Urothelium cell line (cell line): ENCODE measurements around the gene SCFD1.
"Not testable (repeated sequence)": the region's sequence is repeated elsewhere in the genome, so short reads cannot be mapped to it uniquely, and the experiment has no call there.

Experiments used
- DNase-seq: peaks from one replicate; pipeline ENCODE4 v3.0.0; 2011; ENCODE audit warnings: low spot score, mixed read lengths
- FAIRE-seq: peaks from 2 replicates; lab custom pipeline; 2011; peaks lifted over from hg19 to GRCh38; lab: Jason Lieb, UNC

The SCFD1 gene

DNA sequence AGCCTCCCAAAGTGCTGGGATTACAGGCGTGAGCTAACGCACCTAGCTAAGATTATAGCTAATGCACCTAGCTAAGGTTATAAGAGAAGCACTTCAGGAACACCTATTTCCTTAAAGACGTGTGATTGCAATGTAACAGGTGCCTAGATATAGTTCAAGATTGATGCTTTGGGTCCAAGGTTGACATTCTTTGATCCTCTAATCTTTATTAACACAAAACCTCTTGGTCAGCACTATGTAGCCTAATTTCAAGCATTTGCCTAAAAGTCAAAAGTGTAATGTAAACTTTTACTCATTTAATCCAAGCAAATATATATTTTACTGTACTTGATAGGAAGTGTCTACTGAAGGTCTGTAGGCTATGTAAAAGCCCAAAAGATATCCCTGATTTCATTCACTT is 36.5 kb downstream of the SCFD1 start:
- DNase-seq (no peak), FAIRE-seq (no peak)

DNA sequence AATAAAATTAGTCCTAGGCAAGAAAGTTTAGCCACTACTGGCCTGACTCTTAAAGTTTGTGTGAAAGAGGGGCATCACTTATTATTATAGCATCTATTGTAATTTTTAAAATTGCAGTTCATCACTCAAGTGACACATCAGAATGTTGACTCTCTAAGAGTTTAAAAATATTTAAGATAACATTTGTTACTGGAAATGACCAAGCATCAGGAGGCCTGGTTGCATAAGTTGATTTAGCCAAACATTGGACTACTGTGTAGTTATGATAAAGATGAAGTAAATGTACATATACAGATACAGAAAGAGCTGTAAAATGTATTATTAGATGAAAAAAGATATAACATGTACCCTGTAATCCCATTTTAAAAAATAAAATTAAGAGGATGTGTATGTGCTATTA is 47.5 kb downstream of the SCFD1 start:
- DNase-seq (no peak), FAIRE-seq (no peak)

DNA sequence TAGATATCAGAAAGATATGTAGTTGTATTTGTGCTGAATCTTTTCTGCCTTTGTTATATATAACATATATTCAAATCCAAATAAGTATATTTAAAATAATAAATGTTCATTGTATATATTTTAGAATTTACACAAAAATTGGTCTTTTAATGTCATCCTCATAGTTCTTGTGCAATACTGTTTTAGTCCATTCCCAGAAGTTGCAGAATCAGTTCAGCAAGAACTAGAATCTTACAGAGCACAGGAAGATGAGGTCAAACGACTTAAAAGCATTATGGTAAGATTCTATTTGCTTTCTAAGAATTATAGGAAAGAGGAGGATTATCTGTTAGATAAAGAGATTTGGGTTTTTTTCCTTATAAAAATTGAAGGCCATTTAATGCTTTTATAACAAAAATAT is 51.0 kb downstream of the SCFD1 start:
- FAIRE-seq, result no peak

GRCh38 chr14:30678926-30679431 is 56.9 kb downstream of the SCFD1 start:
- no peak for FAIRE-seq
- no peak for DNase-seq

More for the DNA sequence above, 51.0 kb downstream of the SCFD1 start:
- no peak for DNase-seq

DNA sequence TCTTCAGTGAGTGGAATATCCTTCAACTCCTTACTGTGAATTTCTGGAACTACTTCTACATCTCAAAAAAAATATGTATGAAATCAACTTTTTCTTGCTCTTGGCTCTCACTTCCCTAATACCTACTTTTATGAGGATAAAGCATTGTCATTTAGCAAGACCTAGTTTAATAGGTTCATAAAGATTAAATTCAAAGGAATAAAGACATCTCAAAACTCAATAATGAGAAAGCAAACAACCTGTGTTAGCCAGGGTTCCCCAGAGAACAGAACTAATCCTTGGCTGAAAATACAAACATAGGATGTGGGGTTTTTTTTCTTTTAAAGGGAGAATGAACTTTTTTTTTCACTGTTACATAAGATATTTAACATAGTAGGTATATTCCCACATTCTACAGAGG is 57.9 kb downstream of the SCFD1 start:
- FAIRE-seq, result no peak

DNA sequence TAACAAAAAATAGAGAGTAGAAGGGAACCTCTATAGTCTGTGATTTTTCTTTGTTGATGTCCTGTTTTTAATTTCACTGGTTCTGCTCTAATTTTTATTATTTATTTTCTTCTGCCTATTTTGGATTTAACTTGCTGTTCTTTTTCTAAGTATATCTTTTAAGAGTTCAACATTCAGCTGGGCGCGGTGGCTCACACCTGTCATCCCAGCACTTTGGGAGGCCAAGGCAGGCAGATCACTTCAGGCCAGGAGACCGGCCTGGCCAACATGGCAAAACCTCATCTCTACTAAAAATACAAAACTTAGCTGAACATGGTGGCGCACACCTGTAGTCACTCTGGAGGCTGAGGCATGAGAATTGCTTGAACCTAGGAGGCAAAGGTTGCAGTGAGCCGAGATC is 58.7 kb downstream of the SCFD1 start:
- not testable (repeated sequence) for FAIRE-seq, DNase-seq

More for the DNA sequence above, 57.9 kb downstream of the SCFD1 start:
- DNase-seq, result no peak

GRCh38 chr14:30681752-30682355 is 59.7 kb downstream of the SCFD1 start:
- DNase-seq (peak; percentile 4), FAIRE-seq (no peak)

GRCh38 chr14:30690487-30691355 is 68.6 kb downstream of the SCFD1 start:
- FAIRE-seq, result not testable (repeated sequence)

GRCh38 chr14:30691751-30692398 is 69.8 kb downstream of the SCFD1 start:
- FAIRE-seq, result no peak
- DNase-seq, result no peak

More at GRCh38 chr14:30690487-30691355, 68.6 kb downstream of the SCFD1 start:
- DNase-seq, result not testable (repeated sequence)

- FAIRE-seq, result no peak
- DNase-seq, result no peak
These were observed 70.5 kb downstream of the SCFD1 start for GRCh38 chr14:30692669-30693068.

GRCh38 chr14:30698463-30698862 is 76.3 kb downstream of the SCFD1 start:
- FAIRE-seq, result no peak

DNA sequence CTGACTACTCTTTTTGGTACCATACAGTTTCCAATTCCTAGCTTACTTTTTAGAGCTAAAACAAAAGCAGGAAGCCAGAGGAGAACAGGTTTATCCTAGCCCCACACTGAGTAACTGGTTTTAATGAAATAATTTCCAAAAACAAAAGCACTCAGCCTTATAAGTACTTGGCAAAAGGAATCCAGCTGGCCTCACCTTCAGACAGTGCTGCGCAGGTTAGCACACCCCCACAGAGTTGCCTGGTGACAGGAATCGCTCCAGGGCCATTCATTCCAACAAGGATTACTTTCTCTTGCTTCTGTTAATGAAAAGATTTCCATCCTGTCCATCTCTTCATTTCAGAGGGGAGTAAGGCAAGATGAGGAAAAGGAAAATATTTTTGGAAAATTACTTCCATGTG is 84.6 kb downstream of the SCFD1 start:
- FAIRE-seq (no peak), DNase-seq (no peak)

More at GRCh38 chr14:30698463-30698862, 76.3 kb downstream of the SCFD1 start:
- no peak for DNase-seq

DNA sequence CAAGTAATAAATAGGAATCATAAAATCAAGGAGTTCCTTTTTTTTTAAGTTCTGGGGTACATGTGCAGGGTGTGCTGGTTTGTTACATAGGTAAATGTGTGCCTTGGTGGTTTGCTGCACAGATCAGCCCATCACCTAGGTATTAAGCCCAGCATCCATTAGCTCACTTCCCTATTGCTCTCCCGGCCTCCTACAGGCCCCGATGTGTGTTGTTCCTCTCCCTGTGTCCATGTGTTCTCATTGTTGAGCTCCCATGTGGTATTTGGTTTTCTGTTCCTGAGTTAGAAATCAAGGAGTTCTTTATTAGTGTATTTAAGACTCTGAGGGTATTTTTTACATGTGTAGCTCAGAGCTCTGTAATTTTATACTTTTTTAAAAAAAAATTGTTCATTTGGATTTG is 86.0 kb downstream of the SCFD1 start:
- DNase-seq, result no peak
- no peak for FAIRE-seq

DNA sequence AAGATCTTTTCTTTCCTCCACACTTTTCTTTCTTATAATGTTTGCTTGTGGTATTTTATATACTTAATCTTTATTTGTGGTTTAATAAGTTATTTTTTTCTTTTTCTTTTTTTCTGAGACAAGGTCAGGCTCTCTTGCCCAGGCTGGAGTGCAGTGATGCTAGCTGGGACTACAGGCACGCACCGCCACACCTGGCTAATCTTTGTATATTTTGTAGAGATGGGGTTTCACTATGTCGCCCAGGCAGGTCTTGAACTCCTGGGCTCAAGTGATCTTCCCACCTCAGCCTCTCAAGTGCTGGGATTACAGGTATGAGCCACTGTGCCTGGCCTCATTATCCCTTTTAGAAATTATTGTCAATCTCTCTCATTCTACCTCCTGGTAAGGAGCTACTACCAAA is 87.1 kb downstream of the SCFD1 start:
- no peak for FAIRE-seq

GRCh38 chr14:30710876-30711275 is 88.8 kb downstream of the SCFD1 start:
- DNase-seq (no peak), FAIRE-seq (no peak)

More for the DNA sequence above, 87.1 kb downstream of the SCFD1 start:
- no peak for DNase-seq

DNA sequence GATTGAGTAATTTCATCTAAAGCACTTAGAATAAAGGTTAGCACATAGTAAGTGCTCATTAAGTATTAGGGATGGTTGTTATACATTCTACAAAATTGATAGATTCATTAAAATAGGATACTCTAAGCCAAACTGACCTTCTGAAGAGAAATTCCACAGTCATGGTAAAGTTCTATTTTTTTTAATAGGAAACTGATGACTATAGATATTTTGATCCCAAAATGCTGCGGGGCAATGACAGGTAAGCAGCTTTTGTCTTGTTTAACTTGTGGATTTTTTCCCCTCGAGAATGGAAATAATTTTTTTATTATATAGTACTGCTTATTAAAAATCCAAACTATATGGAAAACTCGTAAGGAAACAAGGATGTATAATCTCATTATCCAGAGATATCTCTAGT is 97.0 kb downstream of the SCFD1 start:
- DNase-seq, result no peak
- FAIRE-seq, result no peak

- no peak for FAIRE-seq
- DNase-seq, result no peak
These were observed 103.6 kb downstream of the SCFD1 start for GRCh38 chr14:30725763-30726162.

DNA sequence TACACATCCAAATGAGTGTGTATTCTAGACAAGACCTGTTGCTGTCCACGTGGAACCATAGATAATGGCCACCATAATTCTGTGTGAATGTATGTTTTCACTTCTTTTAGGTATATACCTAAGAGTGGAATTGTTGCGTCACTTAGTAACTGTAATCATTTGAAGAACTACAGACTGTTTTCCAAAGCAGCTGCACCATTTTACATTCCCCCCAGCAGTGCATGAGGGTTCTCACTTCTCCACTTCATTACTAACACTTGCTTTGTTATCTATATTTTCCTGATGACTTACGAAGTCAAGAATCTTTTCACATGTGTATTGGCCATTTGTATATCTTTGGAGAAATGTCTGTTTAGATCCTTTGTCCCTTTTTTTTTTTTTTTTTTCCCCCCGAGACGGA is 106.4 kb downstream of the SCFD1 start:
- FAIRE-seq (no peak), DNase-seq (no peak)

DNA sequence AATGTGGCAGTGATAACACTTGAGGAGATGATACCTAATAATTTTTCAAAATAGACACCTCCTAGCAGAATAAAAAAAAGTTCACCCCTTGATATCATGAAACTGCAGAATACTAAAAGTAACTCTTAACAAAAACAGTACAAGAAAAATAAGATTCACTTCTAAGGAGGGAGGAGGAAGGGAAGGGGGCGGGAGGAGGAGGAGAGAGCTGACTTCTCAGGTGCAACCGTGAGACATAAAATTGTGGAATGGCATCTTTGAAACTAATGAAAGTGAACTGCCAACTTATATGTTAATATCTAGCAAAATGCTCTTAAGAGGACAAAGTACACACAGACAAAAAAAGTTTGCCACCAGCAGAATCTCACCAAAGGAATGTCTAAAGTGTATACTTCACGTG is 115.8 kb downstream of the SCFD1 start:
- no peak for DNase-seq
- FAIRE-seq, result no peak

- DNase-seq (no peak), FAIRE-seq (no peak)
These were observed 116.9 kb downstream of the SCFD1 start for GRCh38 chr14:30738978-30739377.

DNA sequence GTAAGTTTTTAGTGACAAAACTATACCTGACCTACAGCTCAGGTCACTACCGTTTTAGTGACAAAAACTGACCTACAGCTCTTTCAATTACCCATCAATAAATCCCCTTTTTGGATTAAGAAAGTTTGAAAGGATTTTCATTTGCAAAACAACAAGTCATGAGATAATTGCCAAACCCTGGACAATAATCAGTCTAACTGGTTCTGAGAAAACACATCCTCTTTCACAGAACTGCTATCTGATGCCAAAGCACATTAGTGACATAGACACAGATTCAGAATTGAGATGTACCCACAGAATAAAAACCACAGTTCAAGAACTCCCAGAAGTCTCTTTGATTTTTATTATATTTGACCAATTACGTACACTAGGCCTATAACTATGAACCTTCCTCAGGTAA is 126.2 kb downstream of the SCFD1 start:
- no peak for FAIRE-seq

More for the DNA sequence above, 126.2 kb downstream of the SCFD1 start:
- no peak for DNase-seq
